Pulmonary artery endothelial cell (primary cell): ENCODE data around the gene MRE11. TPM values are rescaled to one million over a fixed set of nuclear protein-coding genes. Genes with fewer than 3 reads are reported as not detected.
A peak's percentile ranks its signal among the peaks of the same experiment; 100 is the strongest.

Experiments used
- DNase-seq: peaks from one replicate; pipeline ENCODE4 v3.0.0-alpha.2; 2011; ENCODE audit warnings: low read depth, low spot score
- total RNA-seq: library from RNA; depleted of rRNA; stranded (reverse); fragments of >200 nt; gene quantifications from 2 replicates; pipeline ENCODE4 v1.2.3, GENCODE V29; 2014

The MRE11 gene
- 14.5 and 21.9 TPM in 2 replicates for total RNA-seq

GRCh38 chr11:94493281-94494125, at the start of gene MRE11, which contains the start of gene ANKRD49:
TSS of gene MRE11 (minus strand) at chr11:94493844. CDS start at chr11:94492801, 1,043 bp downstream.
TSS of gene ANKRD49 (plus strand) at chr11:94493984. CDS start at chr11:94496694, 2,710 bp downstream.
- DNase-seq: peak; percentile 93

DNA sequence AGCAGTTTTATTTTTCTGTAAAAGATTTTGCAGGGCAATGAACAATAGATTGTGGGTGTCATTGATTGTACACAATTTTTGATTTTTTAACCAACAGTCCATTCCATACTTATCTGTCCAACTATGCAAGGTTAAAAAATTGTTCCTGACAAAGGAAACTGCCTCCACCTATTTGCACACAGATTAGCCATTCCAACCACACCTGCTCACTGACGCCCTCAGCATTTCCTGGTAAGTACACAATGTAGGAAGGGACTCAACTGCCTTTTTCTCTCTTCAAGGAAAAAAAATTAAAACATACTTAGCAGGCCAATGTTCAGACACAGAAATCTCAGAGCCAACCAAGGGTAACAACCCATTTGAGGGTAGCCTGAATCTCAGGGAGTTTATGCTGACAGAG, 45.8 kb upstream of the MRE11 start:
- DNase-seq: no peak

- DNase-seq: no peak
These were observed 43.5 kb upstream of the MRE11 start for GRCh38 chr11:94537031-94537600.

DNA sequence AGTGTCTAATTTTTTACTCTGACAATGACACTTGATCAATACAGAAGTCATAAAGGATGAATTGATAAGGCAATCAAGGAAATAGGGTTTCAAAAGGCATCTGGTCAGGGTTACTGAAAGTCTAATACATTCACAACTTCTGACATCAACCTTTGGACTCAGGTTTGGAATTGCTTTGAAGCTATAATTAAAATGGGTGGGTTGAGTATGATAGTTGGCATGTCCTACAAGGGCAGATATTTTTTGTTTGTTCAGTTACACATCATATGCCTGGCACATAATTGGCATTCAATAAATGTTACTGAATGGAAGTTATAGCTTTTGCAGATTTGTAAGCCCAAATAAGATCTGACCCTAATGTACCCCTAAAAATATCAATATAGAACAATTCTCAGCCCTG, 42.7 kb upstream of the MRE11 start:
- DNase-seq: no peak

GRCh38 chr11:94533696-94534630, 40.3 kb upstream of the MRE11 start:
- DNase-seq: no peak

DNA sequence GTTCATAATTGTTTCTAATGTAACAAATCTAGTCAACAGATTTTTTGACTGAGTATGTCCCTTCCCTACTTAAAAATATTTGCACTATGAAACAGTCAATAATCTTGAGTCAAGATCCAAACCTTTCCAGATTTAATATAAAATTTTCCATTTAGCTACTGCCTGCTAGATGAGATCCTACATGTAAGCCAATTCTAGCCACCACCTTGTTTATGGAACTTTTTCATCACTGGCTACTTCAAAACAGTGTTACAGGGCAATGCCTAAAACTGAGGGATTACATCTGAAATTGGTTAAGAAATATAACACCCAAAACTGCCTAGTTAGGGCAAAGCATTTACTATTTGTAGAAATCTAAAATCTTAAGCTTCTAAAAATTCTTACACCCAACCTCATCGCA, 39.6 kb upstream of the MRE11 start:
- DNase-seq: no peak

DNA sequence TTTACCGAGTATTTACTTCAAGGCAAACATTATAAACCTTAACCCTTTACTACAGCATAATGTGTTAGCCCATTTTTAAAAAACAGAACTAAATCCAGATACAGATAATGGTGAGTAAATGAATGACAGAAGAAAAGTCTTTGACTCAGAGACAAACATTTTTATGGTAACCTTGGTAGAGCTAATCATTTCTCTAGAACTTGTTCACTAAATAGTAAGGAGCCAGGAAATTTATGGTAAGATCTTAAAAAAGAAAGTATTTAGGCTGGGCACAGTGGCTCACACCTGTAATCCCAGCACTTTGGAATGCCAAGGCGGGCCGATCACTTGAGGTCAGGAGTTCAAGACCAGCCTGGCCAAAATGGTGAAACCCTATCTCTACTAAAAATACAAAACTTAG, 38.6 kb upstream of the MRE11 start:
- DNase-seq: no peak

- no peak for DNase-seq
These were observed 34.9 kb upstream of the MRE11 start for GRCh38 chr11:94528551-94528950.

GRCh38 chr11:94526645-94527438, 33.2 kb upstream of the MRE11 start:
- no peak for DNase-seq

GRCh38 chr11:94525546-94526324, 32.1 kb upstream of the MRE11 start:
- peak; percentile 53 for DNase-seq

- no peak for DNase-seq
These were observed 30.7 kb upstream of the MRE11 start for GRCh38 chr11:94524341-94524740.

DNA sequence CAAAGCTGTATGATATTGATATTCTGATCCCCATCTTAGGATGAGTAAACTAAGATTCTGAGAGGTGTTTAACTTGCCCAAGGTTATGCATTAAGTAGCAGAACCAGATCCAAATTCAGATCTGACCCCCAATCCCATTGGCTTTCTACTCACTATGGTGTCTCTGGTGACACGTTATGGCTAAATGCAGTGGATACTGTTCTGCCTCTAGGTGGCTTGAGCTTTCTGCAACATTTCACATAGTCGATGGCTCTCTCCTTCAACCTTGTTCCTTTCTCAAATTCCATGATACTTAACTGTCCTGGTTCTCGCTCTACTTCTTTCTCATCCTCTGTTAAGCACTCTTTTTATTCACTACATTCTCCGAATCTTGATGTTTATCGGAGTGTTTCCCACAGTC, 28.0 kb upstream of the MRE11 start:
- no peak for DNase-seq

- DNase-seq: no peak
These were observed 25.9 kb upstream of the MRE11 start for GRCh38 chr11:94519478-94520084.

GRCh38 chr11:94518300-94518699, 24.7 kb upstream of the MRE11 start:
- no peak for DNase-seq

GRCh38 chr11:94516725-94517124, 23.1 kb upstream of the MRE11 start:
- no peak for DNase-seq

DNA sequence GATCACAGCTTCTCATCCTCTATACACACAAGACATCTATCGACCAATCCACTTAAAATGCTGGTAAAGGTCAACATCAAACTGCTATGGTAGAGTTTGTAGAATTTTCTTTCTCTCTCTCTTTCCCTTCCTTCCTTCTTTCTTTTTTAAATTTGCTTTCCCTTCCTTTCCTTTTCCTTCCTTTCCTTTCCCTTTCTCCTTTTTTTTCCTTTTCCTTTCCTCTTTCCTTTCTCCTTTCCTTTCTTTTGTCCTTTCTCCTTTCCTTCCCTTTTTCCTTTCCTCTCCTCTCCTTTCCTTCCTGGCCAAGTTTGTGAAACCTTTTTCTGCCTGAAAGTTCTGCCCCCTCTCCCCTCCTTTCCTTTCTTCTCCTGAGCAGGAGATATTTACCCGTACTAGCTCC, 21.8 kb upstream of the MRE11 start:
- no peak for DNase-seq

GRCh38 chr11:94513091-94513490, 19.4 kb upstream of the MRE11 start:
- DNase-seq: no peak

GRCh38 chr11:94511932-94512781, 18.5 kb upstream of the MRE11 start, which contains the start of gene C11orf97:
TSS of gene C11orf97 (plus strand) at chr11:94512461. CDS start at chr11:94512529, 68 bp downstream.
- no peak for DNase-seq

DNA sequence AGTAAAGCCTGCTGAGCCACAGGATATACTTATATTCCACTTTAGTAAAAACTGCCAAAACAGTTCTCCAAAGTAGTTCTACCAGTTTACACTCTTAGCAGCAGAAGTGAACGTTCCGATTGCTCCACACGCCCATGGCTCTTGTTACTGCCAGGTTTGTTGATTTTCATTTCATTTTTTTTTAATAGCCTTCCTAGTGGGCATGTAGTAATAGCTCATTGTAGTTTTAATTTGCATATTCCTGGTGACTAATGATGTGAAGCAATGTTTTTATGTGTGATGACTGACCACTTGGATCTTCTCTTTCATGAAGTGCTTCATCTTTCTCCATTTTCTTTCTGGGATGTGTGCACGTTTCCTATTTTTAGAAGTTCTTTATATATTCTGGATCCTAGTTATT, 13.8 kb upstream of the MRE11 start:
- no peak for DNase-seq
